Measurements from ENCODE around the gene BFSP1. TPM values are rescaled to one million over a fixed set of nuclear protein-coding genes. Genes with fewer than 3 reads are reported as not detected.

The BFSP1 gene
- polyA plus RNA-seq, 1 donor from 2014 or later, result not detected

DNA sequence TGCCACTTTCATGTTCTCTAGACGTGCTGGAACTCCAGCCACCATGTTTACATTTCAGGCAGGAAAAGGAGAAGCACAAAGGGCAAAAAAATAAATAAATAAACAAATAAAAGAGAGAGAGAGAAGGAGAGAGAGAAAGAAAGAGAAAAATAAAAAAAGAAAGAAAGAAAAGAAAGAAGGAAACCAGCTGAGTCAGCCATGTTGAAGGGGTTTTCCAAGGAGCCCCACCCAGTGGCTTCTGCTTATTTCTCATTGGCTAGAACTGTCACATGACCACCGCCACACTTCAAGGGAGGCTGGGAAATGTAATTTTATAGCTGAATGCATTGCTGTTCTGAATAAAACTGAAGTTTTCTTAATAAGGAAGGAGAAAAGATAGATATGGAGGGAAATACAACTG lies 71.1 kb downstream of the BFSP1 start:
- Mint-ChIP-seq H3K27ac (no peak overlapping the region), H3K4me3 (peak overlapping the region in 1 of 4 donors; percentile 34), H3K9me3 (no peaks in the 10 kb centered on the region), H3K27me3 (peaks cover 6% of the 10 kb centered on the region), H3K4me1 (peaks cover 0 to 2% (median 2%) of the 10 kb centered on the region in 3 donors), H3K36me3 (no peaks in the 10 kb centered on the region)

DNA sequence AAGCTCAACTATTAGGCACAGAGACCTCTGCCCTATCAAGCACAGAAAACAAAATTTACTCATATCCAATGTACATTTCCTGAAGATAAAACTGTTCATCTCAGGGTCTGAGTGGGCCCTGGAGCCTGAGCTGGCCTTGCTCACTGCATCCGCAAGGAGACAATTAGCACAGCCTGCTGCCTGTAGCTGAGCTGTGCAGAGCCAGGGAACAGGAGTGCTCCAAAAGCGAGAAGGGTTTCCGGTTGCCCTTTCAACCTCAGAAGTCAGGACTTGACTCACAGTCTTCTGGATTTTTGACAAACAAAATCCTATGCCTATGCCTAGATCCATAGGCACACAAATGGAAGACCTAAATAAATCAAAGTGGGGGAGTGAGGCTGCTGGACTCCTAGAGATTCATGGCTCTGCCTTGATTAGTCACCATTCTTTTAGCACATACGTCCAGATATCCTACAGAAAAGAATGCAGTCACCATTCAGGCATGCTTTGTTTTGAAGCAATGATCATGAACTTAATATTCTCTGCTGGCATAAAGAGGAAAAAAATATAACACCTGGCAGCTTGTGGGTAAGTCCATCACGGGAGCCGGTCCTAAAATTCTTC lies 73.5 kb downstream of the BFSP1 start:
- Mint-ChIP-seq H3K4me3 (no peak overlapping the region), H3K4me1 (peaks cover 0 to 2% (median 2%) of the 10 kb centered on the region in 3 donors), H3K36me3 (no peaks in the 10 kb centered on the region), H3K9me3 (no peaks in the 10 kb centered on the region), H3K27me3 (peaks cover 3% of the 10 kb centered on the region), H3K27ac (no peak overlapping the region)

- Mint-ChIP-seq H3K36me3 (no peaks in the 10 kb centered on the region), H3K27me3 (peaks cover 6% of the 10 kb centered on the region), H3K4me1 (peaks cover 0 to 2% (median 2%) of the 10 kb centered on the region in 3 donors), H3K4me3 (no peak overlapping the region), H3K9me3 (no peaks in the 10 kb centered on the region), H3K27ac (no peak overlapping the region)
Observed at GRCh38 chr20:17457079-17457478, 74.1 kb downstream of the BFSP1 start.

- peaks cover 0 to 2% (median 2%) of the 10 kb centered on the region in 3 donors for H3K4me1 Mint-ChIP-seq
- H3K36me3 Mint-ChIP-seq, result no peaks in the 10 kb centered on the region
- H3K4me3 Mint-ChIP-seq, result no peak overlapping the region
- peaks cover 6% of the 10 kb centered on the region for H3K27me3 Mint-ChIP-seq
- H3K9me3 Mint-ChIP-seq, result no peaks in the 10 kb centered on the region
- no peak overlapping the region for H3K27ac Mint-ChIP-seq
Observed at GRCh38 chr20:17456279-17456678, 74.9 kb downstream of the BFSP1 start.

DNA sequence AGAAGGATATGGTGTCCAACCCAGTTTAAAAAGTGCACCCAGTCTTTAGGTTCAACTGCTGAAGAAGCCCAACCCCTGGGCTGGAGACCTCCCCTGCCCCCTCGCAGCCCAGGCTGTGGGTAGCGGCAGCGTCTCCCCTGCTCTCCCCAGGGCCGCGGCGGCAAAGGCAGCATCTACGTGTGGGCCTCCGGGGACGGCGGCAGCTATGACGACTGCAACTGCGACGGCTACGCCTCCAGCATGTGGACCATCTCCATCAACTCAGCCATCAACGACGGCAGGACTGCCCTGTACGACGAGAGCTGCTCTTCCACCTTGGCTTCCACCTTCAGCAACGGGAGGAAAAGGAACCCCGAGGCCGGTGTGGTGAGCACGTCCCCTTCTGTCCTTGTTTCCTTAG lies 77.6 kb downstream of the BFSP1 start:
- no peaks in the 10 kb centered on the region for H3K9me3 Mint-ChIP-seq
- H3K4me1 Mint-ChIP-seq, result no peaks in the 10 kb centered on the region
- no peak overlapping the region for H3K27ac Mint-ChIP-seq
- H3K4me3 Mint-ChIP-seq, result no peak overlapping the region
- H3K36me3 Mint-ChIP-seq, result no peaks in the 10 kb centered on the region
- H3K27me3 Mint-ChIP-seq, result peaks cover 4% of the 10 kb centered on the region

- Mint-ChIP-seq H3K27me3 (peaks cover 3% of the 10 kb centered on the region), H3K9me3 (no peaks in the 10 kb centered on the region), H3K4me1 (no peaks in the 10 kb centered on the region), H3K36me3 (no peaks in the 10 kb centered on the region), H3K4me3 (no peak overlapping the region), H3K27ac (no peak overlapping the region)
Observed at GRCh38 chr20:17452441-17452840, 78.7 kb downstream of the BFSP1 start.

DNA sequence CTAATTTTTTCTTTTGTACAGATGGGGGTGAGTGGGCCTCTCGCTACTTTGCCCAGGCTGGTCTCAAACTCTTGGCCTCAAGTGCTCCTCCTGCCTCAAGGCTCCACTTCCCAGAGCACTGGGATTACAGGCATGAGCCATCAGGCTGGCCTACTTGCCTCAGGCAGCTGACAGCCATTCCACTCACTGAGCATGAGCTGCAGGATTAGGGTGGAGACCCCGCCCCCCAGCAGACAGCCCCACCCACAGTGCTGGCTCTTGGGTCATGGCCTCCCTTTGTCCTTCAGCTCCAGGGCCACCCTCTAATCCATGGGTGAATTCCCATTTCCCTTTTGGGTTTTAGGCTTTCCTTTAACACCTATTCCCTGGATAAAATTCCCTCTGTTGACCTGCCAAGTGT lies 82.1 kb downstream of the BFSP1 start:
- Mint-ChIP-seq H3K27me3 (peaks cover 4% of the 10 kb centered on the region), H3K27ac (no peak overlapping the region), H3K4me1 (no peaks in the 10 kb centered on the region), H3K36me3 (no peaks in the 10 kb centered on the region), H3K9me3 (peaks cover 0 to 2% (median 0%) of the 10 kb centered on the region in 3 donors), H3K4me3 (no peak overlapping the region)

- Mint-ChIP-seq H3K36me3 (no peaks in the 10 kb centered on the region), H3K9me3 (peaks cover 0 to 2% (median 0%) of the 10 kb centered on the region in 3 donors), H3K4me3 (no peak overlapping the region), H3K27me3 (peaks cover 4% of the 10 kb centered on the region), H3K27ac (no peak overlapping the region), H3K4me1 (no peaks in the 10 kb centered on the region)
Observed at GRCh38 chr20:17448071-17448470, 83.1 kb downstream of the BFSP1 start.

DNA sequence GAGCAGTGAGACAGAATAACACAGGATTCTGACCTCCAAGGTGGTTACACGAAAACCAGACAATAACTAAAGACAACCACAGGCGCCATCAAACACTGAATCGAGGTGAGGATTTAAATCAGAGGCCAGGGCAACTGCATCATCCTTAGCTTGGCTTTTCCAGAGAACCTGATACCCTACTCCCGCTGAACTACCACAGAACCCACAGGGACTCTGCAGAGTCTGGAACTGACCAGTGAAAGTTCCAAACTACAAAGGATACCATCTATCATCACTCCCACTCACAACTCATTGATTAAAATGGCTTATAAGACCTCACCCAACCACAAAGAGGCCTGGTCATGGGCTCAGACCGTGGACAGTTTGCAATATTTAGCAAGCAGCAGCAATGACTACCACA lies 85.0 kb downstream of the BFSP1 start:
- H3K4me1 Mint-ChIP-seq, result no peaks in the 10 kb centered on the region
- no peak overlapping the region for H3K27ac Mint-ChIP-seq
- no peak overlapping the region for H3K4me3 Mint-ChIP-seq
- H3K9me3 Mint-ChIP-seq, result peaks cover 2 to 8% (median 3%) of the 10 kb centered on the region in 3 donors
- H3K36me3 Mint-ChIP-seq, result peaks cover 3% of the 10 kb centered on the region
- H3K27me3 Mint-ChIP-seq, result peaks cover 5% of the 10 kb centered on the region

DNA sequence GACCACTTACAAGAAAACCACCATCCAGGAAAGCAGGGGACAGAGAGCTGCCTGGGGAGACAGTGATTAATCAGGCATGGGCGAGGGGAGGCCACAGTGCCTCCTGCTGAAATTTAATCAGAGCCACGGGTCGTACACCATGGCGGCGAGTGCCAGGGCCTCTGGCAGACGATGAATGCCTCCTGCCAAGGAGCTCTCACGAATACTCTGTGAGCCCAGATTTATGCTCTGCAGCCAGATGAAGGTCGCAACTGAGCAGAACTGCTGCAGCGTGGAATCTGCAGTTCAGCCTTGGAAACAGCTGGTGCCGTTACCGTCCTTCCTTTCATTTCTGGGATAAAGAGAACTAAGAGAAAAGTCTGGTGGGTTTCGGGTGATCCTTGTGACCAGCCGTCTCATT lies 85.6 kb downstream of the BFSP1 start:
- no peaks in the 10 kb centered on the region for H3K4me1 Mint-ChIP-seq
- peaks cover 2 to 8% (median 3%) of the 10 kb centered on the region in 3 donors for H3K9me3 Mint-ChIP-seq
- H3K36me3 Mint-ChIP-seq, result peaks cover 3% of the 10 kb centered on the region
- peaks cover 5% of the 10 kb centered on the region for H3K27me3 Mint-ChIP-seq
- H3K27ac Mint-ChIP-seq, result no peak overlapping the region
- H3K4me3 Mint-ChIP-seq, result no peak overlapping the region

GRCh38 chr20:17444091-17444490 lies 87.1 kb downstream of the BFSP1 start:
- no peaks in the 10 kb centered on the region for H3K4me1 Mint-ChIP-seq
- H3K27ac Mint-ChIP-seq, result no peak overlapping the region
- H3K4me3 Mint-ChIP-seq, result no peak overlapping the region
- H3K36me3 Mint-ChIP-seq, result peaks cover 3% of the 10 kb centered on the region
- H3K9me3 Mint-ChIP-seq, result peaks cover 2 to 8% (median 3%) of the 10 kb centered on the region in 3 donors
- peaks cover 5% of the 10 kb centered on the region for H3K27me3 Mint-ChIP-seq

Other genes starting within 250 kb of the BFSP1 start
- 32.1 TPM for gene DSTN, start 38.7 kb upstream of the BFSP1 start, polyA plus RNA-seq
- 6.1 TPM for gene RRBP1, start 150.9 kb upstream of the BFSP1 start, polyA plus RNA-seq
- gene BANF2, start 168.6 kb upstream of the BFSP1 start, polyA plus RNA-seq, result not detected